HEK293 (cell line): ENCODE results near the gene DCUN1D1.
A peak's percentile ranks its signal among the peaks of the same experiment; 100 is the strongest.

Experiments
- CTCF ChIA-PET: fragments of 350-600 bp; formaldehyde crosslinking; extraction: SDS; loops from one replicate; lab custom pipeline; 2021; ENCODE audit warnings: antibody characterized with exemption; lab: Yijun Ruan, JAX
- POLR2A ChIA-PET: fragments of 300-600 bp; formaldehyde crosslinking; extraction: SDS; loops from one replicate; lab custom pipeline; 2020; ENCODE audit warnings: antibody characterized with exemption, inconsistent platforms; lab: Yijun Ruan, JAX
- H3K27ac ChIP-seq: fragments of 200-500 bp; sonication (Bioruptor generic); 2 replicates; pipeline ENCODE4 v1.5.1; 2014; ENCODE audit warnings: low read depth, low read length, control low read depth, inconsistent platforms; ENCODE audit errors: extremely low read depth
- H3K36me3 ChIP-seq, 2 experiments: fragments of 200-500 bp in 1 of 2; sonication (Bioruptor generic) in 1 of 2; 1 replicate in 1 of 2; 2 replicates in 1 of 2; pipeline ENCODE4 v1.5.1; 2014 to 2017; ENCODE audit warnings: inconsistent platforms in 2 of 2, low read length in 2 of 2; ENCODE audit not compliant: control insufficient read depth in 2 of 2, insufficient read depth in 1 of 2
- H3K4me1 ChIP-seq: fragments of 200-500 bp; sonication (Bioruptor generic); 2 replicates; pipeline ENCODE4 v1.5.1; 2014; ENCODE audit warnings: mild to moderate bottlenecking, low read length, inconsistent platforms; ENCODE audit not compliant: control insufficient read depth, insufficient read depth
- H3K4me3 ChIP-seq: 2 replicates; pipeline ENCODE4 v1.5.1; 2011; ENCODE audit warnings: low read depth, mild to moderate bottlenecking, control low read depth, low read length, moderate library complexity
- H3K9me3 ChIP-seq: fragments of 200-500 bp; sonication (Bioruptor generic); 2 replicates; pipeline ENCODE4 v1.5.1; 2014; ENCODE audit warnings: low read depth, low read length, inconsistent platforms; ENCODE audit not compliant: control insufficient read depth, insufficient read depth
- OSR2 ChIP-seq: fragments of 450-650 bp; formaldehyde crosslinking; IDR thresholded peaks from 2 replicates; pipeline ENCODE4 v1.5.1; 2016; ENCODE audit warnings: missing biosample characterization, missing genetic modification characterization
- SCRT2 ChIP-seq: fragments of 450-650 bp; formaldehyde crosslinking; IDR thresholded peaks from 2 replicates; pipeline ENCODE4 v1.5.1; 2016; ENCODE audit warnings: missing biosample characterization, missing genetic modification characterization
- SP3 ChIP-seq: fragments of 450-650 bp; formaldehyde crosslinking; IDR thresholded peaks from 2 replicates; pipeline ENCODE4 v1.5.1; 2016; ENCODE audit warnings: missing biosample characterization, missing genetic modification characterization
- ZFHX2 ChIP-seq: fragments of 450-650 bp; formaldehyde crosslinking; conservative IDR thresholded peaks from 2 replicates; pipeline ENCODE4 v1.5.1; 2016; ENCODE audit warnings: missing biosample characterization, missing genetic modification characterization
- ZNF157 ChIP-seq: fragments of 450-650 bp; formaldehyde crosslinking; IDR thresholded peaks from 2 replicates; pipeline ENCODE4 v1.5.1; 2016; ENCODE audit warnings: missing biosample characterization, missing genetic modification characterization
- ZNF341 ChIP-seq: fragments of 450-650 bp; formaldehyde crosslinking; IDR thresholded peaks from 2 replicates; pipeline ENCODE4; 2016; ENCODE audit warnings: low read depth, missing biosample characterization, missing genetic modification characterization
- ZNF48 ChIP-seq: fragments of 450-650 bp; formaldehyde crosslinking; IDR thresholded peaks from 2 replicates; pipeline ENCODE4 v1.5.1; 2016; ENCODE audit warnings: missing biosample characterization, missing genetic modification characterization
- ZNF521 ChIP-seq: fragments of 450-650 bp; formaldehyde crosslinking; IDR thresholded peaks from 2 replicates; pipeline ENCODE4 v1.5.1; 2017; ENCODE audit warnings: missing biosample characterization, mild to moderate bottlenecking, missing genetic modification characterization
- ZNF530 ChIP-seq: fragments of 450-650 bp; formaldehyde crosslinking; IDR thresholded peaks from 2 replicates; pipeline ENCODE4 v1.5.1; 2016; ENCODE audit warnings: low read depth, missing biosample characterization, missing genetic modification characterization
- ZNF585B ChIP-seq: fragments of 450-650 bp; formaldehyde crosslinking; IDR thresholded peaks from 2 replicates; pipeline ENCODE4 v1.5.1; 2016; ENCODE audit warnings: missing biosample characterization, missing genetic modification characterization
- ZNF639 ChIP-seq: fragments of 450-650 bp; formaldehyde crosslinking; IDR thresholded peaks from 2 replicates; pipeline ENCODE4 v1.5.1; 2016; ENCODE audit warnings: missing biosample characterization, missing genetic modification characterization
- ZNF747 ChIP-seq: fragments of 450-650 bp; formaldehyde crosslinking; IDR thresholded peaks from 2 replicates; pipeline ENCODE4 v1.5.1; 2016; ENCODE audit warnings: missing biosample characterization, missing genetic modification characterization
- TF ChIP-seq, protein P1 (sequence below): fragments of 450-650 bp; formaldehyde crosslinking; IDR thresholded peaks from 2 replicates; pipeline ENCODE4 v1.5.1; 2017; ENCODE audit warnings: missing biosample characterization, missing genetic modification characterization
- TF ChIP-seq, protein P2 (sequence below): fragments of 450-650 bp; formaldehyde crosslinking; IDR thresholded peaks from 2 replicates; pipeline ENCODE4 v1.5.1; 2016; ENCODE audit warnings: missing biosample characterization, missing genetic modification characterization
- TF ChIP-seq, protein P3 (sequence below): fragments of 450-650 bp; formaldehyde crosslinking; conservative IDR thresholded peaks from 2 replicates; pipeline ENCODE4 v1.5.1; 2016; ENCODE audit warnings: low read depth, missing biosample characterization, missing genetic modification characterization

DCUN1D1 gene

DNA sequence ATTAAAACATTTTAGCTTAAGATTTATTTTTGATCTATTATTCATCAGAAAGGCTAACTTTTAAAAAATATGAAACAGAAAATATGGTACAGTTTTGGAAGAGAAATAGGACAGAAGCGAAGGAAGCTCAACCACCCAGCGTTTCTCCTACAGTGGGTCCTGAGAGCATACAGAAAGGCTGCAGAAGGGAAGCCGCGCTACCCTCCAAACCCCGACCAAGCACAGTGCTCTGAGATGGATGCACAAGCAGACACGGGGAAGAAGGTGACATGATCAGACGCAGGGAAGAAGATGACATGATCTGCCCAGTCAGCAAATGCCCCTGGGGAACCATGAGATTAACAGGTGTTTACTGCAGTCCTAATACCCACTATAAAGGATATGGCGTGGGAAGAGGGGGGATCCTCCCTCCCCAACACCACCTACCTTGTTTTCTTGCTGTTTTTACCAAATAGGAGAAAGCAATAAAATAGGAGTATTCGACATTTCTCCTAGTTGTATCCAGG lies 14.4 kb downstream of the DCUN1D1 start:
- POLR2A ChIA-PET, result no interaction called here
- CTCF ChIA-PET, result no interaction called here

GRCh38 chr3:182964179-182964578 lies 16.2 kb downstream of the DCUN1D1 start:
- Histone ChIP-seq H3K4me1 (no peaks in the 10 kb centered on the region), H3K36me3 (peaks cover 0 to 4% of the 10 kb centered on the region in 2 experiments; a peak in 1 of 3 replicates), H3K9me3 (no peaks in the 10 kb centered on the region), H3K27ac (no peak overlapping the region), H3K4me3 (no peak overlapping the region)
- TF ChIP-seq ZNF530, result no peak
- no peak for TF ChIP-seq ZNF341
- no peak for TF ChIP-seq ZNF585B (tag by site-specific recombination)
- no peak for TF ChIP-seq SP3 (tag by site-specific recombination)
- TF ChIP-seq, protein P1, sequence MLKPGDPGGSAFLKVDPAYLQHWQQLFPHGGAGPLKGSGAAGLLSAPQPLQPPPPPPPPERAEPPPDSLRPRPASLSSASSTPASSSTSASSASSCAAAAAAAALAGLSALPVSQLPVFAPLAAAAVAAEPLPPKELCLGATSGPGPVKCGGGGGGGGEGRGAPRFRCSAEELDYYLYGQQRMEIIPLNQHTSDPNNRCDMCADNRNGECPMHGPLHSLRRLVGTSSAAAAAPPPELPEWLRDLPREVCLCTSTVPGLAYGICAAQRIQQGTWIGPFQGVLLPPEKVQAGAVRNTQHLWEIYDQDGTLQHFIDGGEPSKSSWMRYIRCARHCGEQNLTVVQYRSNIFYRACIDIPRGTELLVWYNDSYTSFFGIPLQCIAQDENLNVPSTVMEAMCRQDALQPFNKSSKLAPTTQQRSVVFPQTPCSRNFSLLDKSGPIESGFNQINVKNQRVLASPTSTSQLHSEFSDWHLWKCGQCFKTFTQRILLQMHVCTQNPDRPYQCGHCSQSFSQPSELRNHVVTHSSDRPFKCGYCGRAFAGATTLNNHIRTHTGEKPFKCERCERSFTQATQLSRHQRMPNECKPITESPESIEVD, result no peak
- TF ChIP-seq, protein P2, sequence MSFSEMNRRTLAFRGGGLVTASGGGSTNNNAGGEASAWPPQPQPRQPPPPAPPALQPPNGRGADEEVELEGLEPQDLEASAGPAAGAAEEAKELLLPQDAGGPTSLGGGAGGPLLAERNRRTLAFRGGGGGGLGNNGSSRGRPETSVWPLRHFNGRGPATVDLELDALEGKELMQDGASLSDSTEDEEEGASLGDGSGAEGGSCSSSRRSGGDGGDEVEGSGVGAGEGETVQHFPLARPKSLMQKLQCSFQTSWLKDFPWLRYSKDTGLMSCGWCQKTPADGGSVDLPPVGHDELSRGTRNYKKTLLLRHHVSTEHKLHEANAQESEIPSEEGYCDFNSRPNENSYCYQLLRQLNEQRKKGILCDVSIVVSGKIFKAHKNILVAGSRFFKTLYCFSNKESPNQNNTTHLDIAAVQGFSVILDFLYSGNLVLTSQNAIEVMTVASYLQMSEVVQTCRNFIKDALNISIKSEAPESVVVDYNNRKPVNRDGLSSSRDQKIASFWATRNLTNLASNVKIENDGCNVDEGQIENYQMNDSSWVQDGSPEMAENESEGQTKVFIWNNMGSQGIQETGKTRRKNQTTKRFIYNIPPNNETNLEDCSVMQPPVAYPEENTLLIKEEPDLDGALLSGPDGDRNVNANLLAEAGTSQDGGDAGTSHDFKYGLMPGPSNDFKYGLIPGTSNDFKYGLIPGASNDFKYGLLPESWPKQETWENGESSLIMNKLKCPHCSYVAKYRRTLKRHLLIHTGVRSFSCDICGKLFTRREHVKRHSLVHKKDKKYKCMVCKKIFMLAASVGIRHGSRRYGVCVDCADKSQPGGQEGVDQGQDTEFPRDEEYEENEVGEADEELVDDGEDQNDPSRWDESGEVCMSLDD, result no peak
- no peak for TF ChIP-seq ZNF747 (tag by site-specific recombination)
- TF ChIP-seq ZNF521 (tag by site-specific recombination), result no peak
- TF ChIP-seq, protein P3, sequence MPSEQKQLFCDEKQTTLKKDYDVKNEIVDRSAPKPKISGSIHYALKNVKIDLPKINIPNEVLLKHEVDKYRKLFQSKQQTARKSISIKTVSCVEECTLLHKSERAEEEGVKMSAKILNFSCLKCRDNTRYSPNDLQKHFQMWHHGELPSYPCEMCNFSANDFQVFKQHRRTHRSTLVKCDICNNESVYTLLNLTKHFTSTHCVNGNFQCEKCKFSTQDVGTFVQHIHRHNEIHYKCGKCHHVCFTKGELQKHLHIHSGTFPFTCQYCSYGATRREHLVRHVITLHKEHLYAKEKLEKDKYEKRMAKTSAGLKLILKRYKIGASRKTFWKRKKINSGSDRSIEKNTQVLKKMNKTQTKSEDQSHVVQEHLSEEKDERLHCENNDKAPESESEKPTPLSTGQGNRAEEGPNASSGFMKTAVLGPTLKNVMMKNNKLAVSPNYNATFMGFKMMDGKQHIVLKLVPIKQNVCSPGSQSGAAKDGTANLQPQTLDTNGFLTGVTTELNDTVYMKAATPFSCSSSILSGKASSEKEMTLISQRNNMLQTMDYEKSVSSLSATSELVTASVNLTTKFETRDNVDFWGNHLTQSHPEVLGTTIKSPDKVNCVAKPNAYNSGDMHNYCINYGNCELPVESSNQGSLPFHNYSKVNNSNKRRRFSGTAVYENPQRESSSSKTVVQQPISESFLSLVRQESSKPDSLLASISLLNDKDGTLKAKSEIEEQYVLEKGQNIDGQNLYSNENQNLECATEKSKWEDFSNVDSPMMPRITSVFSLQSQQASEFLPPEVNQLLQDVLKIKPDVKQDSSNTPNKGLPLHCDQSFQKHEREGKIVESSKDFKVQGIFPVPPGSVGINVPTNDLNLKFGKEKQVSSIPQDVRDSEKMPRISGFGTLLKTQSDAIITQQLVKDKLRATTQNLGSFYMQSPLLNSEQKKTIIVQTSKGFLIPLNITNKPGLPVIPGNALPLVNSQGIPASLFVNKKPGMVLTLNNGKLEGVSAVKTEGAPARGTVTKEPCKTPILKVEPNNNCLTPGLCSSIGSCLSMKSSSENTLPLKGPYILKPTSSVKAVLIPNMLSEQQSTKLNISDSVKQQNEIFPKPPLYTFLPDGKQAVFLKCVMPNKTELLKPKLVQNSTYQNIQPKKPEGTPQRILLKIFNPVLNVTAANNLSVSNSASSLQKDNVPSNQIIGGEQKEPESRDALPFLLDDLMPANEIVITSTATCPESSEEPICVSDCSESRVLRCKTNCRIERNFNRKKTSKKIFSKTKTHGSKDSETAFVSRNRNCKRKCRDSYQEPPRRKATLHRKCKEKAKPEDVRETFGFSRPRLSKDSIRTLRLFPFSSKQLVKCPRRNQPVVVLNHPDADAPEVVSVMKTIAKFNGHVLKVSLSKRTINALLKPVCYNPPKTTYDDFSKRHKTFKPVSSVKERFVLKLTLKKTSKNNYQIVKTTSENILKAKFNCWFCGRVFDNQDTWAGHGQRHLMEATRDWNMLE (tag by site-specific recombination), result no peak
- TF ChIP-seq ZNF639 (tag by site-specific recombination), result no peak
- no peak for TF ChIP-seq ZNF48 (tag by site-specific recombination)
- POLR2A ChIA-PET, result no interaction called here
- CTCF ChIA-PET, result no interaction called here

More for the DNA sequence above, 14.4 kb downstream of the DCUN1D1 start:
- peaks cover 0 to 4% of the 10 kb centered on the region in 2 experiments; a peak in 1 of 3 replicates for H3K36me3 ChIP-seq
- H3K4me3 ChIP-seq, result no peak overlapping the region
- no peak overlapping the region for H3K27ac ChIP-seq
- no peaks in the 10 kb centered on the region for H3K9me3 ChIP-seq
- TF ChIP-seq SCRT2 (tag by site-specific recombination) (peak; percentile 46; the same call in 1 of the 2 replicates), ZNF157 (tag by site-specific recombination) (peak; percentile 75), ZFHX2 (tag by site-specific recombination) (0 out of 2 replicates have a peak, but pooled peaks have one; percentile 36), OSR2 (tag by site-specific recombination) (no peak)
- TF ChIP-seq, all 188 proteins: peak for 3
- H3K4me1 ChIP-seq, result 0 out of 2 replicates have a peak, but pooled peaks cover 3% of the 10 kb centered on the region
